Measurements from ENCODE around the gene SNX7. TPM values are rescaled to one million over a fixed set of nuclear protein-coding genes. Genes with fewer than 3 reads are reported as not detected.

SNX7 gene
- total and polyA plus RNA-seq, 2 donors (not counting 3 experiments of a cell fraction or from before 2014, with no cell fraction given), result 22.4 to 37.9 TPM

GRCh38 chr1:98700228-98700627, 38.7 kb downstream of the SNX7 start:
- DNase-seq (ENCODE audit: low read depth, low spot score) (no peak), FAIRE-seq (no peak)
- Histone ChIP-seq H3K4me1 (ENCODE audit: control insufficient read depth, extremely low read depth, insufficient read depth, low read length) (no peaks in the 10 kb centered on the region), H3K79me2 (ENCODE audit: control insufficient read depth, insufficient read depth, low read length) (no peaks in the 10 kb centered on the region), H3K4me2 (ENCODE audit: insufficient read depth, low read length) (no peak overlapping the region), H3K4me3 (replicated peaks in 1 of 3; ENCODE audit: insufficient read depth in 1 of 3, low read depth in 1 of 3, low read length in 3 of 3) (no peak overlapping the region), H3K27ac (ENCODE audit: insufficient read depth, low read depth, low read length) (no peak overlapping the region), H3K9ac (replicated peaks; ENCODE audit: extremely low read depth, insufficient read depth, low read length) (no peak overlapping the region), H3K36me3 (ENCODE audit: control insufficient read depth in 2 of 2, extremely low read depth in 1 of 2, insufficient read depth in 2 of 2, low read length in 2 of 2) (peaks cover 0 to 3% of the 10 kb centered on the region in 2 experiments), H3K9me1 (replicated peaks; ENCODE audit: control insufficient read depth, extremely low read depth, insufficient read depth, low read length) (no peaks in the 10 kb centered on the region), H4K20me1 (replicated peaks; ENCODE audit: control insufficient read depth, extremely low read depth, insufficient read depth, low read length) (no peaks in the 10 kb centered on the region), H3K9me3 (replicated peaks; ENCODE audit: control insufficient read depth, insufficient read depth, low read length) (no peaks in the 10 kb centered on the region), H2AFZ (ENCODE audit: low read depth, low read length) (no peak overlapping the region), H3K27me3 (ENCODE audit: control insufficient read depth in 2 of 2, insufficient read depth in 2 of 2, low read length in 2 of 2) (no peaks in the 10 kb centered on the region)
- TF ChIP-seq GATA2 (IDR thresholded peaks at IDR 0.05; ENCODE audit: insufficient read depth, insufficient read length, low read depth, low read length) (no peak), FOS (IDR thresholded peaks at IDR 0.05; ENCODE audit: borderline replicate concordance, insufficient read depth, low read length) (no peak), JUN (IDR thresholded peaks at IDR 0.05; ENCODE audit: borderline replicate concordance, insufficient read depth, insufficient read length, low read depth) (no peak)
- TF ChIP-seq, protein P1, sequence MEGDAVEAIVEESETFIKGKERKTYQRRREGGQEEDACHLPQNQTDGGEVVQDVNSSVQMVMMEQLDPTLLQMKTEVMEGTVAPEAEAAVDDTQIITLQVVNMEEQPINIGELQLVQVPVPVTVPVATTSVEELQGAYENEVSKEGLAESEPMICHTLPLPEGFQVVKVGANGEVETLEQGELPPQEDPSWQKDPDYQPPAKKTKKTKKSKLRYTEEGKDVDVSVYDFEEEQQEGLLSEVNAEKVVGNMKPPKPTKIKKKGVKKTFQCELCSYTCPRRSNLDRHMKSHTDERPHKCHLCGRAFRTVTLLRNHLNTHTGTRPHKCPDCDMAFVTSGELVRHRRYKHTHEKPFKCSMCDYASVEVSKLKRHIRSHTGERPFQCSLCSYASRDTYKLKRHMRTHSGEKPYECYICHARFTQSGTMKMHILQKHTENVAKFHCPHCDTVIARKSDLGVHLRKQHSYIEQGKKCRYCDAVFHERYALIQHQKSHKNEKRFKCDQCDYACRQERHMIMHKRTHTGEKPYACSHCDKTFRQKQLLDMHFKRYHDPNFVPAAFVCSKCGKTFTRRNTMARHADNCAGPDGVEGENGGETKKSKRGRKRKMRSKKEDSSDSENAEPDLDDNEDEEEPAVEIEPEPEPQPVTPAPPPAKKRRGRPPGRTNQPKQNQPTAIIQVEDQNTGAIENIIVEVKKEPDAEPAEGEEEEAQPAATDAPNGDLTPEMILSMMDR (IDR thresholded peaks at IDR 0.05; ENCODE audit: extremely low read depth in 1 of 2, insufficient read depth in 1 of 2, low read depth in 1 of 2, low read length in 2 of 2), result no peak
- intact Hi-C loops (cut with micrococcal nuclease) (no loop called here), dilution Hi-C loops (cut with MboI; ENCODE audit: extremely low pct_ligation_motif_present, low sequenced_read_pairs) (no loop called here)
- BruUV-seq (replicated peaks), result no TSS peak
- ChIA-PET CTCF (no interaction called here), POLR2A (interaction anchor here (0.6 kb wide), 1 partner anchor 58 kb away, joined by 3 read pairs; no protein-coding TSS in a partner anchor)

DNA sequence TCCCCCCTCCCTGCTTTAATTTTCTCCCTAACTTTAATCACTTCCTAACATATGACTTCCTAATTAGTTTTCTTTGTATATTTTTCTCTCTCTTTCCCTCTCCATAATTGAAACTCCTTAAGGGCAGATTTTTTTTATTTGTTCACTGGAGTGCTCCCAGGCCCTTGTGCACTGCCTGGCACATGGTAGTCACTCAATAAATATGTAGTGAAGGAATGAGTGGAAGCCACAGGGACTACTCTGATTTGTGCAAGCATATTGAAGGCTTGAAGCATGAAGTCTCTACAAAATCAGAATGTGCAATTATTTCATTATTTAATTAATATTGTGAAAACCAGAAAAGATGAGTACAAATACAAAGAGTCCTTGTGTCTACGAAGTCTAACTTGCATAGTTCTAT, 41.5 kb downstream of the SNX7 start:
- no peaks in the 10 kb centered on the region for H3K27me3 ChIP-seq (ENCODE audit: control insufficient read depth in 2 of 2, insufficient read depth in 2 of 2, low read length in 2 of 2)
- no peak for FAIRE-seq
- no peak for DNase-seq (ENCODE audit: low read depth, low spot score)
- no peaks in the 10 kb centered on the region for H4K20me1 ChIP-seq (replicated peaks; ENCODE audit: control insufficient read depth, extremely low read depth, insufficient read depth, low read length)
- BruUV-seq (replicated peaks), result no TSS peak
- H3K9me1 ChIP-seq (replicated peaks; ENCODE audit: control insufficient read depth, extremely low read depth, insufficient read depth, low read length), result no peaks in the 10 kb centered on the region
- H3K27ac ChIP-seq (ENCODE audit: insufficient read depth, low read depth, low read length), result no peak overlapping the region
- H3K4me1 ChIP-seq (ENCODE audit: control insufficient read depth, extremely low read depth, insufficient read depth, low read length), result no peaks in the 10 kb centered on the region
- no peak overlapping the region for H3K4me3 ChIP-seq (replicated peaks in 1 of 3; ENCODE audit: insufficient read depth in 1 of 3, low read depth in 1 of 3, low read length in 3 of 3)
- TF ChIP-seq GATA2 (IDR thresholded peaks at IDR 0.05; ENCODE audit: insufficient read depth, insufficient read length, low read depth, low read length) (no peak), POLR2AphosphoS5 (IDR thresholded peaks at IDR 0.05; ENCODE audit: insufficient read depth, low read depth, low read length) (no peak), JUN (IDR thresholded peaks at IDR 0.05; ENCODE audit: borderline replicate concordance, insufficient read depth, insufficient read length, low read depth) (no peak), FOS (IDR thresholded peaks at IDR 0.05; ENCODE audit: borderline replicate concordance, insufficient read depth, low read length) (no peak)
- TF ChIP-seq, protein P2, sequence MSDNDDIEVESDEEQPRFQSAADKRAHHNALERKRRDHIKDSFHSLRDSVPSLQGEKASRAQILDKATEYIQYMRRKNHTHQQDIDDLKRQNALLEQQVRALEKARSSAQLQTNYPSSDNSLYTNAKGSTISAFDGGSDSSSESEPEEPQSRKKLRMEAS (IDR thresholded peaks at IDR 0.05; ENCODE audit: insufficient read depth, insufficient read length), result no peak
- intact Hi-C loops (cut with micrococcal nuclease) (no loop called here), dilution Hi-C loops (cut with MboI; ENCODE audit: extremely low pct_ligation_motif_present, low sequenced_read_pairs) (no loop called here)
- H3K79me2 ChIP-seq (ENCODE audit: control insufficient read depth, insufficient read depth, low read length), result no peaks in the 10 kb centered on the region
- no peak overlapping the region for H2AFZ ChIP-seq (ENCODE audit: low read depth, low read length)
- no peaks in the 10 kb centered on the region for H3K9me3 ChIP-seq (replicated peaks; ENCODE audit: control insufficient read depth, insufficient read depth, low read length)
- POLR2A ChIA-PET, result no interaction called here
- CTCF ChIA-PET, result no interaction called here
- no peak overlapping the region for H3K9ac ChIP-seq (replicated peaks; ENCODE audit: extremely low read depth, insufficient read depth, low read length)
- H3K36me3 ChIP-seq (ENCODE audit: control insufficient read depth in 2 of 2, extremely low read depth in 1 of 2, insufficient read depth in 2 of 2, low read length in 2 of 2), result peaks cover 0 to 3% of the 10 kb centered on the region in 2 experiments
- H3K4me2 ChIP-seq (ENCODE audit: insufficient read depth, low read length), result no peak overlapping the region
